GM06990 (cell line): ENCODE data around the gene RTEL1.
A peak's percentile ranks its signal among the peaks of the same experiment; 100 is the strongest.

Source experiments
- DNase-seq: peaks from one replicate; pipeline ENCODE4 v3.0.0-alpha.2; 2011; ENCODE audit not compliant: insufficient read length; ENCODE audit errors: extremely low read depth
- H3K27me3 ChIP-seq: replicated peaks from 2 replicates; pipeline ENCODE4 v1.6.0; 2011; ENCODE audit warnings: low read length; ENCODE audit not compliant: control insufficient read depth, insufficient read depth
- H3K36me3 ChIP-seq: 2 replicates; pipeline ENCODE4 v1.5.1; 2011; ENCODE audit warnings: low read length; ENCODE audit not compliant: control insufficient read depth, insufficient read depth
- H3K4me3 ChIP-seq: replicated peaks from 2 replicates; pipeline ENCODE4 v1.5.1; 2011; ENCODE audit warnings: low read depth, mild to moderate bottlenecking, control low read depth, low read length
- TF ChIP-seq, protein P1 (sequence below): IDR thresholded peaks from 2 replicates; pipeline ENCODE4 v1.5.1; 2011; ENCODE audit warnings: low read length, control low read depth, mild to moderate bottlenecking, inconsistent platforms; ENCODE audit not compliant: insufficient read depth, poor library complexity, severe bottlenecking

Gene RTEL1

DNA sequence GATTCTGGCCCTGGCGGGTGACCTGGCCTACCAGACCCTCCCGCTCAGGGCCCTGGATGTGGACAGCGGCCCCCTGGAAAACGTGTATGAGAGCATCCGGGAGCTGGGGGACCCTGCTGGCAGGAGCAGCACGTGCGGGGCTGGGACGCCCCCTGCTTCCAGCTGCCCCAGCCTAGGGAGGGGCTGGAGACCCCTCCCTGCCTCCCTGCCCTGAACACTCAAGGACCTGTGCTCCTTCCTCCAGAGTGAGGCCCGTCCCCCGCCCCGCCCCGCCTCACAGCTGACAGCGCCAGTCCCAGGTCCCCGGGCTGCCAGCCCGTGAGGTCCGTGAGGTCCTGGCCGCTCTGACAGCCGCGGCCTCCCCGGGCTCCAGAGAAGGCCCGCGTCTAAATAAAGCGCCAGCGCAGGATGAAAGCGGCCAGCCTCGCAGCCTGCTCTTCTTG is 80.6 kb downstream of the RTEL1 start:
- peak overlapping the region; percentile 65 for H3K4me3 ChIP-seq
- no peak for DNase-seq
- TF ChIP-seq, protein P1, sequence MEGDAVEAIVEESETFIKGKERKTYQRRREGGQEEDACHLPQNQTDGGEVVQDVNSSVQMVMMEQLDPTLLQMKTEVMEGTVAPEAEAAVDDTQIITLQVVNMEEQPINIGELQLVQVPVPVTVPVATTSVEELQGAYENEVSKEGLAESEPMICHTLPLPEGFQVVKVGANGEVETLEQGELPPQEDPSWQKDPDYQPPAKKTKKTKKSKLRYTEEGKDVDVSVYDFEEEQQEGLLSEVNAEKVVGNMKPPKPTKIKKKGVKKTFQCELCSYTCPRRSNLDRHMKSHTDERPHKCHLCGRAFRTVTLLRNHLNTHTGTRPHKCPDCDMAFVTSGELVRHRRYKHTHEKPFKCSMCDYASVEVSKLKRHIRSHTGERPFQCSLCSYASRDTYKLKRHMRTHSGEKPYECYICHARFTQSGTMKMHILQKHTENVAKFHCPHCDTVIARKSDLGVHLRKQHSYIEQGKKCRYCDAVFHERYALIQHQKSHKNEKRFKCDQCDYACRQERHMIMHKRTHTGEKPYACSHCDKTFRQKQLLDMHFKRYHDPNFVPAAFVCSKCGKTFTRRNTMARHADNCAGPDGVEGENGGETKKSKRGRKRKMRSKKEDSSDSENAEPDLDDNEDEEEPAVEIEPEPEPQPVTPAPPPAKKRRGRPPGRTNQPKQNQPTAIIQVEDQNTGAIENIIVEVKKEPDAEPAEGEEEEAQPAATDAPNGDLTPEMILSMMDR: no peak
- no peaks in the 10 kb centered on the region for H3K27me3 ChIP-seq
- H3K36me3 ChIP-seq: peaks cover 19% of the 10 kb centered on the region

DNA sequence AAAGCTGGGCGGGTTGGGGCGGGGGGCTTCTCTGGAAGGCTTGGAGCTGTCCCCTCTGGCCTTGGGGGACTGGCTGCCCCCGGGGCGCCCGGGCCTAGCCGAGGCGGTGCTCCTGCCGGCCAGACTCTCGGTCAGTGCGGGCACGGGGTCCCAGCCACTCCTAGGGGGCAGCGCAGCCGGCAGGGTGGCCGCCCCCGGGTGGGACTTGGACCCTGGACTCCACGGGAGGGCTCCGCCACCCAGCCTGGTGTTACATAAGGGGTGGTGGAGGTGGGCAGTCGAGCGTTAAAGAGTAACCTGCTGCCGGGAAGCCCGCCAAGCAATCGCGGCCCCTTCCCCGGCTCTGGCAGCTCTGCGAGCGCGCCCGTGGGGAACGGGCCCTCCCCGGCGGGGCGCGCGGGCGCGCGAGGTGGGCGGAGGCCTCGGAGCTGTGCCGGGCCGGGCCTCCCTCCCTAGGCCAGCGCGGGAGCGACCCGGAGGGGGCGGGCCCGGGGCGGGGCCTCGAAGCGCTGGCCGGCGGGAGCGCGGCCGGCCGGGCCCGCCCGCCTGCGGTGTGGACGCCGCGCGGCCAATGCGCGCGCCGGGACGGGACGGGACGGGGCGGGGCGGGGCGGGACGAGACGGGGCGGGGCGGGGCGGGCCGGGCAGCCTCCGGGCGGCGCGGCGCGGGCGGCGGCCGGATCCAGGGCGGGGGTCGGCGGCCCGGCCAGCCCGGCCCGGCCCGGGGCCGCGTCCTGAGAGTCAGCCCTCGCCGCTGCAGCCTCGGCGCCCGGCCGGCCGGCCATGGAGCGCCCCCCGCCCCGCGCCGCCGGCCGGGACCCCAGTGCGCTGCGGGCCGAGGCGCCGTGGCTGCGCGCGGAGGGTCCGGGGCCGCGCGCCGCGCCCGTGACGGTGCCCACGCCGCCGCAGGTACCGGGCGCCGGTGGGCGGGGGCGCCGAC is 81.3 kb downstream of the RTEL1 start, which contains the start of gene SLC2A4RG:
SLC2A4RG (plus strand) TSS at position 647 of the 940 bp plus-strand sequence; CDS start at position 784, 137 bp downstream.
- no peaks in the 10 kb centered on the region for H3K27me3 ChIP-seq
- peak; percentile 83 for DNase-seq
- H3K4me3 ChIP-seq: peak within 1 kb of the TSS; percentile 65
- TF ChIP-seq, protein P1: no peak
- peaks cover 13% of the 10 kb centered on the region for H3K36me3 ChIP-seq

DNA sequence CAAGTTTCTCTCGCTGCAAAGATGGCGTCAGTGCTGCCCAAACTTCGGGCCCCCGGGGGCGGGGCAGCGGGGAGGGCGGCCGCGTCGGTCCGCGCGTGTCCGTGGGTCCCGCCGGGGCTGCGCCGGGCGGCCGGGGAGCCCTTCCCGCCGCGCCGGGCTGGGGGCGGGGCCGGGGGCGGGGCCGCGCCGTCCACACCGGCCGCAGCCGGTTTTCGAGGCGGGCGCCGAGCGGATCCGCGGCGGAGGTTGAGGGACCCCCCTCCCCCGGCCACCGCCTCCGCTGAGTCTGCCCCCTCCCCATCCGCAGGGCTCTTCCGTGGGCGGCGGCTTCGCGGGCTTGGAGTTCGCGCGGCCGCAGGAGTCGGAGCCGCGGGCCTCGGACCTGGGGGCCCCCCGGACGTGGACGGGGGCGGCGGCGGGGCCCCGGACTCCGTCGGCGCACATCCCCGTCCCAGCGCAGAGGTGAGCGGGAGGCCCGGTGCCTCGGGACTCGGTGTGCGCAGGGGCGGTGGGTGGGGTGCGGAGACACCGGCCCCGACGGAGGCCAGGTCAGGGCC is 82.0 kb downstream of the RTEL1 start:
- Histone ChIP-seq H3K36me3 (peaks cover 10% of the 10 kb centered on the region), H3K27me3 (no peaks in the 10 kb centered on the region), H3K4me3 (peak overlapping the region; percentile 63)
- TF ChIP-seq, protein P1: no peak
- peak; percentile 55 for DNase-seq

DNA sequence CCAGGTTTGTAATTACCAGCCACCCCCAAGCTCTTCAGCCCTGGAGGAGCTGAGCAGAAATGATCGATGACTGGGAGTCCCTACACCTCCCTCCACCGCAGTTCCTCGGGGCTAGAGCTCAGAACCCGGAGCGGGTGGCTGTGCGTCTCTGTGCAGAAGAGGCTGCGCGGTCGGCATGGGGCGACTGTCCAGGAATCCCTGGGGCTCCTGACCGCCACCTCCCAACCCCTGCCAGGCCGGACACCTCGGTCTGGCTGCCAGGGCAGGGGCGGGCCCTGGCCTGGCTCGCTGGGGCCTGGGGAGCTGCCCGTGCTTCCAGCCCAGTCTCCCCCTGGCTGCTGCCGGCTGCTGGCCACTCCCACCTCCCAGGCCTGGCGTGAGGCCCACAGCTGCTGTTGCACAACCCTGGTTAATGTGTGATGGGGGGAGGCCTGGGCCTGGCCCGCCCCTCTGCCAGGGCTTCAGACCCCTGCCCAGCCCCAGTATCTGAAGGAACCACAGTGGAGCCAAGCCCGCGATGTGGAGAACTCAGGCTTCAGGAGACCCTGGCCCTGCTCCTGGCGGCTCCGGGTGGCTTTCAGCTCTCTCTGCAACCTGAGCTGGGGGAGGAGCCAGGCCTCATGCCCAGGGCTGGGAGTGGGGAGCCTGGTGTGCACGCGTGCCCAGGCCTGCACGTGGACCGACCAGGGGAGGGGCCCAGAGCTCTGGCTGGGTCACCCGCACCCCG is 82.7 kb downstream of the RTEL1 start:
- H3K4me3 ChIP-seq: peak overlapping the region; percentile 63
- peaks cover 7% of the 10 kb centered on the region for H3K36me3 ChIP-seq
- peak; percentile 63 for DNase-seq
- no peaks in the 10 kb centered on the region for H3K27me3 ChIP-seq
- TF ChIP-seq, protein P1: peak; percentile 8

DNA sequence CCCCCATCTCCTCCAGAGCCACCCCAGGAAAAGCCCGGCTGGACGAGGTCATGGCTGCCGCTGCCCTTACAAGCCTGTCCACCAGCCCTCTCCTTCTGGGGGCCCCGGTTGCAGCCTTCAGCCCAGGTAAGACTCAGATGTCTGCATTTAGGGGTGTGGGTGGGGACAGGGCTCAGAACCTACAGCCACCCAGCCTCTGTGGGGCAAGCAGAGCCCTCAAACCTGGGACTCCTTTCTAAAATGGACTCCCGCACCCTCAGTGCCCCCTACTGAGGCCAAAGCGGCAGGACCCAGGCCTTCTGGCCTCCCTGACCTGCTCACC is 83.2 kb downstream of the RTEL1 start:
- Histone ChIP-seq H3K27me3 (no peaks in the 10 kb centered on the region), H3K4me3 (no peak overlapping the region; the same call in 1 of the 2 replicates), H3K36me3 (peaks cover 3% of the 10 kb centered on the region)
- no peak for DNase-seq
- TF ChIP-seq, protein P1: no peak
